Colonic mucosa (tissue), 4 donors: Measurements from ENCODE around the gene ADAMTS5. TPM values are rescaled to one million over a fixed set of nuclear protein-coding genes. Genes with fewer than 3 reads are reported as not detected.
A peak's percentile ranks its signal among the peaks of the same experiment; 100 is the strongest.

Source experiments
- DNase-seq: peaks from one replicate; pipeline ENCODE4 v3.0.0-alpha.2; 2020
- H3K27ac ChIP-seq: fragments of 200-600 bp; one replicate; pipeline ENCODE4 v1.8.0; 2021
- H3K27me3 ChIP-seq: fragments of 200-600 bp; one replicate; pipeline ENCODE4 v1.8.0; 2021
- H3K36me3 ChIP-seq: fragments of 200-600 bp; one replicate; pipeline ENCODE4 v1.8.0; 2021
- H3K4me1 ChIP-seq: fragments of 200-600 bp; one replicate; pipeline ENCODE4 v1.8.0; 2021; ENCODE audit warnings: mild to moderate bottlenecking
- H3K4me3 ChIP-seq: fragments of 200-600 bp; one replicate; pipeline ENCODE4 v1.8.0; 2021
- H3K9ac ChIP-seq, 2 donors: one replicate each; pipeline ENCODE4 v1.7.0; 2013; ENCODE audit warnings: control low read depth in 2 of 2, low read depth in 2 of 2, low read length in 2 of 2
- H3K9me3 ChIP-seq: fragments of 200-600 bp; one replicate; pipeline ENCODE4 v1.8.0; 2021
- CTCF ChIP-seq: fragments of 200-600 bp; IDR thresholded peaks from one replicate; pipeline ENCODE4 v1.8.0; 2022; ENCODE audit warnings: antibody characterized with exemption, mild to moderate bottlenecking
- intact Hi-C: fragments of 100-400 bp; cut with DNase I; formaldehyde crosslinking; loops from one replicate; pipeline ENCODE4 v1.14.1; 2022
- total RNA-seq, 2 donors: library from RNA; stranded (reverse); fragmentation: NEBNext Ultra II Directional in 1 of 2; extraction: Animal tissue kit (Norgen Biotek cat#: 25700) in 1 of 2; gene quantifications; one replicate each; pipeline ENCODE4 v1.2.1, GENCODE V29; 2021
- donor health status: healthy.
- donor health status: DM: no; HTN: no; CAD: no.
- donor health status: DM: no; HTN: no; CAD: no.

The ADAMTS5 gene
- total RNA-seq, 2 donors from 2014 or later: 0.96 to 1.6 TPM

GRCh38 chr21:26973226-26973625, 6.3 kb upstream of the ADAMTS5 start:
- H3K27me3 ChIP-seq: no peaks in the 10 kb centered on the region
- no peaks in the 10 kb centered on the region for H3K36me3 ChIP-seq
- H3K4me1 ChIP-seq: no peaks in the 10 kb centered on the region
- H3K4me3 ChIP-seq: no peak overlapping the region
- no peaks in the 10 kb centered on the region for H3K9me3 ChIP-seq
- no peak overlapping the region for H3K9ac ChIP-seq
- TF ChIP-seq CTCF: no peak
- no peak for DNase-seq
- H3K27ac ChIP-seq: no peak overlapping the region
- intact Hi-C loops: no loop called here

GRCh38 chr21:26972192-26972591, 5.3 kb upstream of the ADAMTS5 start:
- no peak overlapping the region for H3K4me3 ChIP-seq
- intact Hi-C loops: no loop called here
- no peaks in the 10 kb centered on the region for H3K27me3 ChIP-seq
- H3K27ac ChIP-seq: no peak overlapping the region
- no peaks in the 10 kb centered on the region for H3K36me3 ChIP-seq
- TF ChIP-seq CTCF: no peak
- DNase-seq: no peak
- no peak overlapping the region for H3K9ac ChIP-seq
- no peaks in the 10 kb centered on the region for H3K4me1 ChIP-seq
- no peaks in the 10 kb centered on the region for H3K9me3 ChIP-seq

GRCh38 chr21:26969971-26970725, 3.3 kb upstream of the ADAMTS5 start:
- H3K4me3 ChIP-seq: no peak overlapping the region
- intact Hi-C loops: no loop called here
- TF ChIP-seq CTCF: no peak
- no peak overlapping the region for H3K27ac ChIP-seq
- H3K4me1 ChIP-seq: no peaks in the 10 kb centered on the region
- no peak for DNase-seq
- no peaks in the 10 kb centered on the region for H3K36me3 ChIP-seq
- no peak overlapping the region for H3K9ac ChIP-seq
- no peaks in the 10 kb centered on the region for H3K9me3 ChIP-seq
- peaks cover 15% of the 10 kb centered on the region for H3K27me3 ChIP-seq

GRCh38 chr21:26966649-26967061, 233 bp downstream of the ADAMTS5 start:
- DNase-seq: no peak
- Histone ChIP-seq H3K9me3 (no peaks in the 10 kb centered on the region), H3K4me1 (no peaks in the 10 kb centered on the region), H3K4me3 (peak overlapping the region; percentile 19), H3K36me3 (no peaks in the 10 kb centered on the region), H3K27me3 (peaks cover 15% of the 10 kb centered on the region), H3K27ac (peak overlapping the region; percentile 50), H3K9ac (peak overlapping the region; percentile 34 to 50)
- intact Hi-C loops: no loop called here
- no peak for TF ChIP-seq CTCF

- Histone ChIP-seq H3K9me3 (no peaks in the 10 kb centered on the region), H3K9ac (peak overlapping the region; percentile 30 to 63), H3K27ac (peak overlapping the region; percentile 47), H3K4me3 (peak overlapping the region; percentile 33), H3K36me3 (no peaks in the 10 kb centered on the region), H3K4me1 (no peaks in the 10 kb centered on the region), H3K27me3 (peaks cover 15% of the 10 kb centered on the region)
- DNase-seq: peak; percentile 18
- no peak for TF ChIP-seq CTCF
- intact Hi-C loops: no loop called here
These were observed 844 bp downstream of the ADAMTS5 start for GRCh38 chr21:26965907-26966581.
